GM19240 (cell line): ENCODE results near the gene MCUR1.
"Not testable (repeated sequence)": the region's sequence is repeated elsewhere in the genome, so short reads cannot be mapped to it uniquely, and the experiment has no call there.

Source experiments
- DNase-seq: peaks from one replicate; pipeline ENCODE4 v3.0.0; 2011; ENCODE audit warnings: low spot score; ENCODE audit not compliant: insufficient read length

Gene MCUR1

DNA sequence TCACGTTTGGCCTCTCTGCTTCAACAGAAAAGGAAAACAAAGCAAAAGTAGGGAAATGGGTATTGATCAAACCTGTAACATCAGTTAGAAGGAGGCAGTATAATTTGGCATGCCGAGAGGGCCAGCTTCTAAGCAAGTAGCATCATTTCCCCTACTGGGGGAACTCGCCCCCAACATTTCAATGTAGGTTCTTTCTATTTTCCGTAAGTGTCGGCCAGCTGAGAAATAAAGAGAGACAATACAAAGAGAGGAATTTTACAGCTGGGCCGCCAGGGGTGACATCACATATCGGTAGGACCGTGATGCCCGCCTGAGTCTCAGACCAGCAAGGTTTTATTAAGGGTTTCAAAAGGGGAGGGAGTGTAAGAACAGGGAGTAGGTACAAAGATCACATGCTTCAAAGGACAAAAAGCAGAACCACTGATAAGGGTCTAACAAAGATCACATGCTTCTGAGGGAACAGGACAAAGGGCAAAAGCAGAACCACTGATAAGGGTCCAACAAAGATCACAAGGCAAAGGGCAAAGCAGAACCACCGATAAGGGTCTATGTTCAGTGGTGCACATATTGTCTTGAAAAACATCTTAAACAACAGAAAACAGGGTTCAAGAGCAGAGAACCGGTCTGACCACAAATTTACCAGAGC, 14.4 kb upstream of the MCUR1 start:
- DNase-seq: not testable (repeated sequence)

GRCh38 chr6:13827032-13827431, 12.7 kb upstream of the MCUR1 start:
- no peak for DNase-seq

GRCh38 chr6:13825871-13826270, 11.5 kb upstream of the MCUR1 start:
- no peak for DNase-seq

DNA sequence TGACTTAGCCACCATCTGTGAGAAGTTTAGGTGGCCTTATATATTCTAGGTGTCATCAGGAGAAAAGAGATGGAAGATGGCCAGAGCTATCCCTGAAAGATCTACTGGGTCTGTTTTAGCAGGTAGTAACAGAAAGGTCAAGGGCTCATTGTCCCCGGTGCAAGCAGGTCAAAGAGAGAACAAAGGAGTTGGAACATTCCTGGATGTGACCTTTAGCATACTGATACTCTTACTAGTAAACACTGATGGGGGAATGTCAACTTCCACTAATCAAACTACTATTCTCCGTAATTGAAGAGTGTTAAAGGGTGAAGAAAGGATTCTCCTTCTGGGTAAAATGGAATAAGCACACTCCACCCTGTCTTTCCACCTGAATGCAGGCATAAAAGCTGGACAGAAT, 4.0 kb upstream of the MCUR1 start:
- no peak for DNase-seq

- DNase-seq: no peak
Measured at GRCh38 chr6:13814938-13815575, 700 bp upstream of the MCUR1 start.

DNA sequence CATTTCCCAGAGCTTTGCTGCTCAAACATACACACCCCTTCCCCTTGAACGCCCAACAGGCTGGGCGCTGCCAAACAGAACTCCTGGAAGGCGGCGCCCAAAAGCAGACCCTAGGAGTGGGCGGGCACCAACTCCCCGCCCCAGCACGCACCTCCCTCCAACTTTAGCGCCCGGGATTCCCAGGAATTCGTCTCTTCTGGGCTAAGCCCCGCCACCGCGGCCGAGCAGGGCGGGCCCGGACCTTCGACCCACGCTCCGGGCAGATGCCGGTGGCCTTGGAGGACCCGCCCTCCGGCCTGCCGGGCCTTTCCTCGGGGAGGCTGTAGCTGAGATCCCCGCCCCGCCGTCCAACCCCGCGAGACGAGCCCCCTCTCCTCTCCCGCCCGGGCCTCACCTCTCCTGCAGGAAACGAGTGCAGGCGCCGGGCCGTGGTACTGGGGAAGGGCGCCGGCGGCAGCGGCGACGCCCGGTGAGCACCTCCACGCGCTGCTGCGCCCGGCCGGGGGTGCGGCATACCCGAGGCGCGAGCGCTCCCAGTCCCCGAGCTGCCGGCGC, 659 bp downstream of the MCUR1 start:
- peak; percentile 58 for DNase-seq

DNA sequence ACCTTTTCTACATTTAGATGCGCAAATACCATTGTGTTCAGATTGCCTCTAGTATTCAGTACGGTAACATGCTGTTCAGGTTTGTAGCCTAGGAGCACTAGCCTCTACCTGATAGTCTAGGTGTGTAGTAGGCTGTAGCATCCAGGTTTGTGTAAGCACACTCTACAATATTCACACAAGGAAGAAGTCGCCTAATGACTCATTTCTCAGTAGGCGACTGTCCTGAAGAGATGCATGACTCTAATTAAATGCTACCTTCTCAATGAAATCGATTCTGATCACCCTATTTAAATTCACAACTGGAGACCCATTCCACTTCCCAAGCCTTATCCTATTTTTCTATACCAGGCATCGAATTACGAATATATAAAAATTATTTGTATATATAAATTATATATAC, 1.3 kb downstream of the MCUR1 start:
- DNase-seq: no peak

DNA sequence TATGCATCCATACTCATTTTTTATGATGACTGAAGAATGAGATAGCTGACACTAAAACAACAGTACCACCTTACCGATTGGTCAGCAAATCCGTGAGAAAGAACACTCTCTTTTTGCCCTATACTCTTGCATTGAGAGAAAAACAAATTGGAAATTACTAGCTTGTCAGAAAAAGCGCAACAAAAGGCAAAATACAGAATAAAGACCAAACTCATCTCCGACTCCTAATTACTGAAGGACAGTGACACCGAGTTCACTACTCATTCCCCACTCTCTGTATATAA, 2.1 kb downstream of the MCUR1 start:
- no peak for DNase-seq

- DNase-seq: no peak
Measured at GRCh38 chr6:13811627-13812358, 2.6 kb downstream of the MCUR1 start.

GRCh38 chr6:13810688-13811446, 3.5 kb downstream of the MCUR1 start:
- DNase-seq: no peak

- DNase-seq: no peak
Measured at GRCh38 chr6:13808801-13809200, 5.6 kb downstream of the MCUR1 start.

DNA sequence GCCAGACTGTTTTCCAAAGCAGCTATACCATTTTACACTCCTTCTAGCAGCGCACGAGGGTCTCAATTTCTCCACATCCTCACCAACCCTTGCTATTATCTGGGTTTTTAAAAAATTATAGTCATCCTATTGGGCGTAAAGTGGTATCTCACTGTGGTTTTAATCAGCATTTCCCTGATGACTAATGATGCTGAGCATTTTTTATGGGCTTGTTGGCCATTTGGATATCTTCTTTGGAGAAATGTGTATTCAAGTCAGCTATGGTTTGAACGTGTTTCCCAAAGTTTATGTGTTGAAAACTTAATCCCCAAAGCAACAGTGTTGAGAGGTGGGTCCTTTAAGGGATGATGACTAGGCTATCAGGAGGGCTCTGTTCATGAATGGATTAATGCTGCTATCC, 6.7 kb downstream of the MCUR1 start:
- DNase-seq: no peak

DNA sequence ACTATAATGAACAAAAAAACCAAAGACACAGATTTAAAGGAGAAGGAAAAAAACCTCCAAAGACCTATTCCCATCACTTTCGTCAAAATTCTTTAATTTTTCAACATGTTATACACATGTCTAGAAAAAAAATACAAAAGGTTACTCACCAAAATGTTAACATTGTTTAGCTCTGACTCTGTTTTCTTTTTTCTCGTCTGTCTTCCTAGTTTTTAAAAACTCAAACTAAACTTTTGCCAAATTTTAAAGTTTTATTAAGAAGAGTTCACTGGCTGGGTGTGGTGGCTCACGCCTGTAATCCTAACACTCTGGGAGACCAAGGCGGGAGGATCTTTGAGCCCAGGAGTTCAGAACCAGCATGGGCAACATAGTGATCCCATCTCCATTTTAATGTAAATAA, 10.8 kb downstream of the MCUR1 start:
- no peak for DNase-seq

DNA sequence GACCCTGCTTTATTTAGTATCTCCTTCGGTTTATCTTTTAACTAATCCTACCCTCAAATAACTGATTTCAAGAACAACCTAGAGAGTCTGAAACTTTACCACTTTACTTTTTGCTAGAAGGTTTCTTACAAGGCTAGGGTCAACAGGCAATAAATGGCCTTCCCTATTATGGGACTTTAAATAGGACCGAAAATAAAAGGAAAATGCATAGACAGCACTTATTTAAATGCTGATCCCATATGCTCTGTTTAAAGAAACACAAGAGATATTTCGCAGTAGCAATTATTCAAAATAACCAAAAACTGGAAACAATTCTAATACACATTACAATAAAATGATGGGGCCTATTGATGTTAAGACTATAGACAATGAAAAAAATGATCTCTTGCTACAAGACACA, 13.7 kb downstream of the MCUR1 start:
- DNase-seq: no peak

DNA sequence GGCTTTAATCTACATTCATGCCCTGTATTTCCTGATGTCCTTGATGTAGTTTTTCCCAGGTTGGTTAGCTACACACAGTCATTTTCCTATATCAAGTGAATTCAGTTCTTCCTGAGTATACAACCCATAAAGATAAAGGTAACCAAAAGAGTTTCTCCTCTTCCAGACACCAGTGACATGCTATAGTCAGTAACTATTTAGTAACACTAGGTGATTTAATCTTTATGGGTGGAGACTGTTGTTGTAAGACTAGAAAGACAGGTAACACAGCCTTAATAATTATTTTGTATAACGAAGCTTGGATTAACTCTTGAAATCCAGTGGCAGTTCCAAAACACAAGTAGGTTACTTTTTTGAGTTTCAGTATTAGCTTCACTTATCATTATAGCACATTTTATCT, 17.6 kb downstream of the MCUR1 start:
- DNase-seq: no peak

GRCh38 chr6:13795041-13795750, 19.2 kb downstream of the MCUR1 start:
- peak; percentile 58 for DNase-seq

DNA sequence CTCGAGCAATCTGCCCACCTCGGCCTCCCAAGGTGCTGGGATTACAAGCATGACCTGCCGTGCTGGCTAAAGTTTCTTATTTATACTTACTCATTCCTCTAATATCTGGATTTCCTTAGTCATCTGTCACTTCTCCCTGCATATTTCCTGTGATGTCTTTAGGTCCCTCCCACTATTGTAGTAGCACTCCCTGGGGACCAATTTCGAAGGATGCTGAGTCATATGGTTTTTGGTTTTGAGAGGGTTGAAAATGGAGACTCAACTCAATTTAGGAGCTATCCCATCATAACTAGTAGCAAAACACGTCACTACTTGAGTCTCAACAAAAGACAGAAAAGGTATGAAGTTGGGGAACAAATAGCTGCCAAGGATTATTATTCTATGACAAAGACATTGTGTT, 20.2 kb downstream of the MCUR1 start:
- no peak for DNase-seq

DNA sequence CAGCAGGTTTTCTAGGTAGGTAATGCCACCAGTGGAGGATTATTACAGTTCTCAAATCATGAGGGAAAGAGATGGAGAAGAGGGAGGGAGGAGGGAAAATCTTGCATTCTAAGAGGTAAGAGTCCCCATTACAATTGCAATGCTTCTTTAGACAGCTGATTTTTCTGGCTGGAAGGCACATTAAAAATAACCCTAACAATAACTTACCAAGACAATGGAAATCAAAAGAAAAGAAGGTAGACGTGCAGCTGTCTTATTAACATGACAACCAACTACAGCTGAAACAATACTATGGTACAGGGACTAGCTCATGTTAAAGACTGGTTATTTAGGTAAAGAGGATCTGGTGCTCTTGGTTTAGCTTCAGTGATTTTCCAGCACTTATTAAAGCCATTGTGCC, 24.6 kb downstream of the MCUR1 start:
- DNase-seq: no peak

- DNase-seq: no peak
Measured at GRCh38 chr6:13788820-13789219, 25.5 kb downstream of the MCUR1 start.

- no peak for DNase-seq
Measured at GRCh38 chr6:13787137-13787536, 27.2 kb downstream of the MCUR1 start.

DNA sequence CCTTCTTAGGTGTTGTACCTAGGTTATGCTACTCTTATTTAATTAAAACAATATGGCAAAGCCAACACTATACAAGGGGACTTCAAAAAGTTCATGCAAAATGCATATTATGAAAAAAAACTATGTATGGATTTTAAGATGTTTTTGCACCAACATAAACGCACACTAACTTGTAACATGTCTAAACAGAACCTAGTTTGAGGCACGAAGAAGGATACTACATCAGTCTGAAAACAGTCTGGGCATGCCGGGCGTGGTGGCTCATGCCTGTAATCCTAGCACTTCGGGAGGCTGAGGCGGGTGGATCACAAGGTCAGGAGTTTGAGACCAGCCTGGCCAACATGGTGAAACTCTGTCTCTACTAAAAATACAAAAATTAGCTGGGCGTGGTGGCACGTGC, 34.2 kb downstream of the MCUR1 start:
- not testable (repeated sequence) for DNase-seq
